GM18502 (cell line): ENCODE measurements around the gene ZNF383.
"Not testable (repeated sequence)": the region's sequence is repeated elsewhere in the genome, so short reads cannot be mapped to it uniquely, and the experiment has no call there.

ENCODE experiments used
- ATAC-seq: cut with Tn5 transposase; IDR thresholded peaks from one replicate; pipeline ENCODE4 v1.9.1; 2021; ENCODE audit warnings: mild to moderate bottlenecking; ENCODE audit not compliant: unreplicated experiment, poor library complexity

Gene ZNF383

DNA sequence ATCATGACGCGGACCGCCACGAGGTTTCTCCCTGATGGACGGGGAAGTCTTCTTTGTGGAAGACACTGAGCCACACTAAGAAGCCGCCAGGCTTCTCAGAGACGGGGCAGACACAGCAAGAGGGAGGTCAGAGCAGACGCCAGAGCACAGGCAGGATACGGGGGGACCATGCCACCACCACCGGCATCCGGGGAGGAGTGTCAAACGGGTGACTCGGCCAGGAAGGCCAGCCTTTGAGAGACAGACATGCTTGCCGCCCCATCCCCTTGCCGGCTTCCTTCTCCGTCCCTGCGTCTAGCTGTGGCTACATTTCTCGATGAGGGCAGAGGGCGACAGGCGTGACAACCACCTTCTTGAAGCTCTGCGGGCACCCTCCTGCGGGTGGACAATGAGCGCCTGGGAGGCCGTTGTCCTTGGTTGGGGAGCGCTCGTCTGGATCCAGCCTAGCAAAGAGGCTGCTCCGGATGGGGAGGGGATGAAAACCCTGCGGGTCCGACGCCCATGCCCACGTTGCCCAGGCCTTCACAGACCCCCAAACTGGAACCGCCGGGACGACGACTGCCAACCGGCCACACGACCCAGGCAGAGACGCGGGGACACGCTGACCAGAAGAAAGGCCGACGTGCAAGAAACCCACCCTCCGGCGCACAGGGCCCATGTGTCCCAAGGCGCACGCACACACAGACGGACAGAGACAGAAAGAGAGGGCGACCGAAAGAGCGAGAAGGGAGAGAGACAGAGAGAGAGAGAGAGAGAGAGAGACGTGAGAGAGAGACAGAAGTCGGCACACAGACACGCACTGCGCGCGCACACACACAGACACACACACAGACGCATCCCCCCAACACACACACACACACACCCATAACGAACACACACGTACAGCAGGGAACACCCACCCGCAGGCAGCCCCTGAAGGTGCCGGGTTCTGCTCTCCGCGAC lies 75.3 kb downstream of the ZNF383 start:
- not testable (repeated sequence) for ATAC-seq

DNA sequence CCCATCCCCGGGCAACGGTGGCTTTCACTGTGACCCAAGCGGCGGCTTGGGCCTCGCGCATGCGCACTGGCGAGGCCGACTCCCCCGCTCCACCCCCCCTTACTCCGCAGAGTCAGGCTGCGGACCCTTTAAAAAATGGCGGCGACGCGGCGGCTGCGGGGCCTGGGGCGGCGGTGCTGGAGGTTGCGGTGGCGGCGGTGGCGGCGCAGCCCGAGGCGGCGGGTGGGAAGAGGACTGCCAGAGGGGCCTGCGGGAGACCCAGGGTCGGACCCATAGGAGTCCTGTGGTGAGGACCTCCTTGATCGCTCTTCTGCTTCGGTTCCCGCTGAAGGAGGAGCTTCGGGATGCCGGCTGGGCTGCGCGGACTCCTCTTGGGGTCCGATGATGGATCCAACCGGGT lies 76.2 kb downstream of the ZNF383 start:
- not testable (repeated sequence) for ATAC-seq
